ENCODE data around the gene SSX5. TPM values are rescaled to one million over a fixed set of nuclear protein-coding genes. Genes with fewer than 3 reads are reported as not detected.
"Not testable (repeated sequence)": the region's sequence is repeated elsewhere in the genome, so short reads cannot be mapped to it uniquely, and the experiment has no call there.

SSX5 gene
- total RNA-seq, 2 experiments from 2014 or later: not detected

- DNase-seq; H3K27me3 Mint-ChIP-seq (ENCODE audit: low read depth); H3K9me3 Mint-ChIP-seq; H3K27ac Mint-ChIP-seq; H3K36me3 Mint-ChIP-seq (ENCODE audit: low read depth); H3K4me3 Mint-ChIP-seq; CTCF ChIA-PET; intact Hi-C loops (cut with micrococcal nuclease): not testable (repeated sequence)
- peaks cover 22% of the 10 kb centered on the region for H3K4me1 Mint-ChIP-seq (ENCODE audit: low read depth)
Measured at GRCh38 chrX:48141810-48142508, 54.6 kb downstream of the SSX5 start.

GRCh38 chrX:48139076-48139475 lies 57.5 kb downstream of the SSX5 start:
- CTCF ChIA-PET; H3K27me3 Mint-ChIP-seq (ENCODE audit: low read depth); intact Hi-C loops (cut with micrococcal nuclease): not testable (repeated sequence)

More at GRCh38 chrX:48139076-48139475, 57.5 kb downstream of the SSX5 start:
- H3K27ac Mint-ChIP-seq; H3K9me3 Mint-ChIP-seq; H3K4me3 Mint-ChIP-seq; DNase-seq; H3K36me3 Mint-ChIP-seq (ENCODE audit: low read depth): not testable (repeated sequence)
- peaks cover 13% of the 10 kb centered on the region for H3K4me1 Mint-ChIP-seq (ENCODE audit: low read depth)

Other genes starting within 250 kb of the SSX5 start
- 1 to 10 TPM; 8.2 to 9.3 TPM for gene ZNF182, start 192.8 kb downstream of the SSX5 start, total RNA-seq
- gene SPACA5, start 189.8 kb downstream of the SSX5 start, total RNA-seq: not detected
- gene ZNF630, start 125.2 kb downstream of the SSX5 start, total RNA-seq: 1 to 10 TPM; 1.3 to 1.5 TPM
- not detected for gene SPACA5B, start 66.2 kb downstream of the SSX5 start, total RNA-seq
- gene SSX1, start 58.6 kb upstream of the SSX5 start, total RNA-seq: not detected
- not detected for gene SSX3, start 159.9 kb upstream of the SSX5 start, total RNA-seq
- gene SSX4, start 186.7 kb upstream of the SSX5 start, total RNA-seq: not detected
- gene SSX4B, start 215.2 kb upstream of the SSX5 start, total RNA-seq: not detected